ENCODE data around the gene CAAP1.
"Not testable (repeated sequence)": the region's sequence is repeated elsewhere in the genome, so short reads cannot be mapped to it uniquely, and the experiment has no call there.

Gene CAAP1

GRCh38 chr9:26870292-26870691, 22.3 kb downstream of the CAAP1 start:
- Mint-ChIP-seq H3K27ac (peak overlapping the region in 1 of 3 experiments; percentile 69), H3K9me3 (no peaks in the 10 kb centered on the region), H3K27me3 (ENCODE audit: low read depth) (no peaks in the 10 kb centered on the region), H3K4me1 (no peaks in the 10 kb centered on the region), H3K4me3 (no peak overlapping the region), H3K36me3 (ENCODE audit: low read depth) (peaks cover 26% of the 10 kb centered on the region)
- no peak for TF ChIP-seq CTCF (IDR thresholded peaks at IDR 0.05; ENCODE audit: unreplicated experiment in 3 of 3)

GRCh38 chr9:26863074-26863473, 29.5 kb downstream of the CAAP1 start:
- Mint-ChIP-seq H3K27me3 (ENCODE audit: low read depth) (no peaks in the 10 kb centered on the region), H3K4me3 (no peak overlapping the region), H3K4me1 (no peaks in the 10 kb centered on the region), H3K27ac (no peak overlapping the region), H3K9me3 (no peaks in the 10 kb centered on the region), H3K36me3 (ENCODE audit: low read depth) (peaks cover 13% of the 10 kb centered on the region)
- TF ChIP-seq CTCF (IDR thresholded peaks at IDR 0.05; ENCODE audit: unreplicated experiment in 3 of 3), result peak; percentile 49 to 55 (median 51)

- H3K27ac Mint-ChIP-seq, result no peak overlapping the region
- H3K36me3 Mint-ChIP-seq (ENCODE audit: low read depth), result peaks cover 37% of the 10 kb centered on the region
- peak; percentile 31 to 67 (median 43) for TF ChIP-seq CTCF (IDR thresholded peaks at IDR 0.05; ENCODE audit: unreplicated experiment in 3 of 3)
- H3K27me3 Mint-ChIP-seq (ENCODE audit: low read depth), result no peaks in the 10 kb centered on the region
- no peaks in the 10 kb centered on the region for H3K4me1 Mint-ChIP-seq
- no peak overlapping the region for H3K4me3 Mint-ChIP-seq
- no peaks in the 10 kb centered on the region for H3K9me3 Mint-ChIP-seq
Observed at GRCh38 chr9:26856413-26857032, 36.1 kb downstream of the CAAP1 start.

GRCh38 chr9:26850995-26851394, 41.6 kb downstream of the CAAP1 start:
- no peak for TF ChIP-seq CTCF (IDR thresholded peaks at IDR 0.05; ENCODE audit: unreplicated experiment in 3 of 3)
- no peak overlapping the region for H3K27ac Mint-ChIP-seq
- no peak overlapping the region for H3K4me3 Mint-ChIP-seq
- peaks cover 45% of the 10 kb centered on the region for H3K36me3 Mint-ChIP-seq (ENCODE audit: low read depth)
- H3K27me3 Mint-ChIP-seq (ENCODE audit: low read depth), result no peaks in the 10 kb centered on the region
- no peaks in the 10 kb centered on the region for H3K4me1 Mint-ChIP-seq
- no peaks in the 10 kb centered on the region for H3K9me3 Mint-ChIP-seq

- H3K4me1 Mint-ChIP-seq, result peaks cover 8% of the 10 kb centered on the region
- peak overlapping the region in 1 of 3 experiments; percentile 4 for H3K27ac Mint-ChIP-seq
- peaks cover 29% of the 10 kb centered on the region for H3K36me3 Mint-ChIP-seq (ENCODE audit: low read depth)
- peaks cover 5% of the 10 kb centered on the region for H3K9me3 Mint-ChIP-seq
- no peak for TF ChIP-seq CTCF (IDR thresholded peaks at IDR 0.05; ENCODE audit: unreplicated experiment in 3 of 3)
- H3K4me3 Mint-ChIP-seq, result no peak overlapping the region
- no peaks in the 10 kb centered on the region for H3K27me3 Mint-ChIP-seq (ENCODE audit: low read depth)
Observed at GRCh38 chr9:26833792-26834191, 58.8 kb downstream of the CAAP1 start.

- not testable (repeated sequence) for H3K36me3 Mint-ChIP-seq (ENCODE audit: low read depth); H3K4me1 Mint-ChIP-seq; H3K27ac Mint-ChIP-seq; H3K27me3 Mint-ChIP-seq (ENCODE audit: low read depth); H3K9me3 Mint-ChIP-seq; H3K4me3 Mint-ChIP-seq
Observed at GRCh38 chr9:26828391-26828955, 64.1 kb downstream of the CAAP1 start.
